MM.1S (cell line): Measurements from ENCODE around the gene WDPCP.

ENCODE experiments used
- CTCF ChIP-seq: fragments of 300-600 bp; sonication (generic); IDR thresholded peaks from 2 replicates; pipeline ENCODE4 v1.5.1; 2016; ENCODE audit warnings: antibody characterized with exemption, low read length, mixed read lengths
- EZH2 ChIP-seq: fragments of 300-600 bp; sonication (generic); optimal IDR thresholded peaks from 2 replicates; pipeline ENCODE3; 2017; ENCODE audit warnings: low read depth, mild to moderate bottlenecking, antibody characterized with exemption, low read length, mixed read lengths
- EZH2phosphoT487 ChIP-seq: fragments of 300-600 bp; sonication (generic); IDR thresholded peaks from 2 replicates; pipeline ENCODE4 v1.6.1; 2018; ENCODE audit warnings: antibody characterized with exemption, low read length

- no peak for TF ChIP-seq CTCF
- TF ChIP-seq EZH2phosphoT487: no peak
- TF ChIP-seq EZH2: no peak
Observed at GRCh38 chr2:63506320-63506719, 82.0 kb downstream of the WDPCP start.
